Colonic mucosa (tissue), 4 donors: ENCODE measurements around the gene CSDE1. TPM values are rescaled to one million over a fixed set of nuclear protein-coding genes. Genes with fewer than 3 reads are reported as not detected.
"Not testable (repeated sequence)": the region's sequence is repeated elsewhere in the genome, so short reads cannot be mapped to it uniquely, and the experiment has no call there.

ENCODE experiments used
- DNase-seq: peaks from one replicate; pipeline ENCODE4 v3.0.0-alpha.2; 2020
- H3K27ac ChIP-seq: fragments of 200-600 bp; one replicate; pipeline ENCODE4 v1.8.0; 2021
- H3K27me3 ChIP-seq: fragments of 200-600 bp; one replicate; pipeline ENCODE4 v1.8.0; 2021
- H3K36me3 ChIP-seq: fragments of 200-600 bp; one replicate; pipeline ENCODE4 v1.8.0; 2021
- H3K4me1 ChIP-seq: fragments of 200-600 bp; one replicate; pipeline ENCODE4 v1.8.0; 2021; ENCODE audit warnings: mild to moderate bottlenecking
- H3K4me3 ChIP-seq: fragments of 200-600 bp; one replicate; pipeline ENCODE4 v1.8.0; 2021
- H3K9ac ChIP-seq, 2 donors: one replicate each; pipeline ENCODE4 v1.7.0; 2013; ENCODE audit warnings: control low read depth in 2 of 2, low read depth in 2 of 2, low read length in 2 of 2
- H3K9me3 ChIP-seq: fragments of 200-600 bp; one replicate; pipeline ENCODE4 v1.8.0; 2021
- intact Hi-C: fragments of 100-400 bp; cut with DNase I; formaldehyde crosslinking; loops from one replicate; pipeline ENCODE4 v1.14.1; 2022
- total RNA-seq, 2 donors: library from RNA; stranded (reverse); fragmentation: NEBNext Ultra II Directional in 1 of 2; extraction: Animal tissue kit (Norgen Biotek cat#: 25700) in 1 of 2; gene quantifications; one replicate each; pipeline ENCODE4 v1.2.1, GENCODE V29; 2021
- TF ChIP-seq, protein P1 (sequence below): fragments of 200-600 bp; IDR thresholded peaks from one replicate; pipeline ENCODE4 v1.8.0; 2022; ENCODE audit warnings: antibody characterized with exemption, mild to moderate bottlenecking
- donor health status: healthy.
- donor health status: DM: no; HTN: no; CAD: no.
- donor health status: DM: no; HTN: no; CAD: no.

The CSDE1 gene
- total RNA-seq, result 100 to 1,000 TPM; 381 to 523 TPM

DNA sequence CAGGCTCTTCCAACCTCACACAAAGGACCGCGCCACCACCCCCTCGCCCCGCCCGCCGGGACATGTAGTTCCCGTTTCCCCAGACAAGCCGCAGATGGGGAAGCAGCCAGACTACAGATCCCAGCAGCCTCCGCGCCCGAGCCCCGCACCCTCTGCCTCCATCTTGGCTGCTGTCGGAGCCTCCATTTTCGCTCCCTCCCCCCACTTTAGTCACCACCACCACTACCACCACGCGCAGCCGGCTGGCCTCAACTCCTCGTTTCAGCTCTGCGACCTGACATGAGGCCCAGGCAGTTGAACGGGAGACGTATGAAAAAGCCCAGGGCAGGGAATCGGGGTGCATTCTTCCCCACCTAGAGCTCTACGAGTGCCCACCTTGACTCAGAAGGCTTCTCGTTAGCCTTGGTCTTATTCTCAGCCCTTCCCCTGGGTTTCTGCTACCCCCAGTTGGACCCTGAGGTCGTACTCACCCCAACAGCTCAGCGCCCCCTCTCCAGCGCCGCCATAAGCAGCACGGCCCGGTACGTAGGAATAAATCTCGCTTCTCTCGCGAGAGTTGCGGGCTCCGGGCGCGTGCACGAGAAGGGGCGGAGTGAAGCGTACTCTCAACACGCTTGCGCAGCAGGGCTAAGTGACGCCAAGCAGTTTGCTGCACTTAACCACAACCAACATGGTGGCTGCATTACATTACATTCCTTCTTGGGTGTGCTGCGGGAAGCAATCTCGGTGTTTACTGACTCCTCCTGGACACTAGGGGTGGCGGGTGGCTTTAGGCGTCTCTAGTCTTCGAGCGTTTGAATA, at the start of gene CSDE1:
CSDE1 (minus strand) TSS at position 530 of the 801 bp plus-strand sequence. CDS start 18,094 bp downstream, outside the sequence.
- Histone ChIP-seq H3K27ac (peak within 1 kb of the TSS; percentile 97), H3K9me3 (no peaks in the 10 kb centered on the region), H3K36me3 (no peaks in the 10 kb centered on the region), H3K27me3 (no peaks in the 10 kb centered on the region), H3K4me3 (peak within 1 kb of the TSS; percentile 88), H3K9ac (peak within 1 kb of the TSS; percentile 99 to 100), H3K4me1 (peaks cover 8% of the 10 kb centered on the region)
- TF ChIP-seq, protein P1, sequence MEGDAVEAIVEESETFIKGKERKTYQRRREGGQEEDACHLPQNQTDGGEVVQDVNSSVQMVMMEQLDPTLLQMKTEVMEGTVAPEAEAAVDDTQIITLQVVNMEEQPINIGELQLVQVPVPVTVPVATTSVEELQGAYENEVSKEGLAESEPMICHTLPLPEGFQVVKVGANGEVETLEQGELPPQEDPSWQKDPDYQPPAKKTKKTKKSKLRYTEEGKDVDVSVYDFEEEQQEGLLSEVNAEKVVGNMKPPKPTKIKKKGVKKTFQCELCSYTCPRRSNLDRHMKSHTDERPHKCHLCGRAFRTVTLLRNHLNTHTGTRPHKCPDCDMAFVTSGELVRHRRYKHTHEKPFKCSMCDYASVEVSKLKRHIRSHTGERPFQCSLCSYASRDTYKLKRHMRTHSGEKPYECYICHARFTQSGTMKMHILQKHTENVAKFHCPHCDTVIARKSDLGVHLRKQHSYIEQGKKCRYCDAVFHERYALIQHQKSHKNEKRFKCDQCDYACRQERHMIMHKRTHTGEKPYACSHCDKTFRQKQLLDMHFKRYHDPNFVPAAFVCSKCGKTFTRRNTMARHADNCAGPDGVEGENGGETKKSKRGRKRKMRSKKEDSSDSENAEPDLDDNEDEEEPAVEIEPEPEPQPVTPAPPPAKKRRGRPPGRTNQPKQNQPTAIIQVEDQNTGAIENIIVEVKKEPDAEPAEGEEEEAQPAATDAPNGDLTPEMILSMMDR, result no peak
- peak; percentile 98 for DNase-seq
- intact Hi-C loops, result no loop called here

- H3K27me3 ChIP-seq, H3K36me3 ChIP-seq, H3K4me3 ChIP-seq, H3K9me3 ChIP-seq, H3K9ac ChIP-seq, DNase-seq, H3K27ac ChIP-seq, H3K4me1 ChIP-seq, intact Hi-C loops: not testable (repeated sequence)
Observed at GRCh38 chr1:114804449-114804848, 46.7 kb upstream of the CSDE1 start.

DNA sequence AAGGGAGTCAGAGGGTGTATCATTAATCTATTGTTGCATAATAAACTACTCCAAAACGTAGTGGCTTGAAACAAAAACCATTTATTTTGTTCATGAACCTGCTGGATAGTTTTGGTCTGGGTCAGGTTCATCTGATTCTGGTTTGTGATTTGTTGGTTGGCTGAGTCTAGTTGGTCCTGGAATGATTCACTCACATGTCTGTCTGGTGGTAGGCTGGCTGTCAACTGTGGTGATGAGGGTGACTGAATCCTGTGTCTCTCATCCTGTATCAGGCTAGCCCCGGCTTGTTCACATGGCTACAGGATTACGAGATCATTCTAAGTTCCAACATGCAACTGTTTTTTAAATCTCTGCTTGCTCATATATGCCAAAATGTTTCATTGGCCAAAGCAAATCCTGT, 45.2 kb upstream of the CSDE1 start:
- Histone ChIP-seq H3K27me3 (no peaks in the 10 kb centered on the region), H3K4me3 (no peak overlapping the region), H3K9me3 (no peaks in the 10 kb centered on the region), H3K36me3 (no peaks in the 10 kb centered on the region), H3K9ac (no peak overlapping the region), H3K4me1 (no peaks in the 10 kb centered on the region), H3K27ac (no peak overlapping the region)
- TF ChIP-seq, protein P1, result no peak
- intact Hi-C loops, result no loop called here
- no peak for DNase-seq

DNA sequence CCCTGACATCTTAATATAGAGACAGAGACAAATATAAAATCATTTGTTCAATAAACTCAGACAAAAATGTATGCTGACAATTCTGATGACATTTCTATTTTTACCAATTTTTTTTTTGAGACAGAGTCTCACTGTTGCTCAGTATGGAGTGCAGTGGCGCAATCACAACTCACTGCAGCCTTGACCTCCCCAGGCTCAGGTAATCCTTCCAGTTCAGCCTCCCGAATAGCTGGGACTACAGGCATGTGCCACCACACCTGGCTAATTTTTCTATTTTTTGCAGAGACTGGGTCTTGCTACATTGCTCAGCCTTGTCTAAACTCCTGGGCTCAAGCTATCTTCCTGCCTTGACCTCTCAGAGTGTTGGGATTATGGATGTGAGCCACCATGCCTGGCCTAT, 36.3 kb upstream of the CSDE1 start:
- intact Hi-C loops, result no loop called here

GRCh38 chr1:114790581-114790980, 32.8 kb upstream of the CSDE1 start:
- DNase-seq, H3K4me1 ChIP-seq, intact Hi-C loops, H3K9me3 ChIP-seq, H3K4me3 ChIP-seq, H3K27me3 ChIP-seq, H3K36me3 ChIP-seq, H3K9ac ChIP-seq, H3K27ac ChIP-seq: not testable (repeated sequence)

More for the DNA sequence above, 36.3 kb upstream of the CSDE1 start:
- Histone ChIP-seq H3K4me1 (no peaks in the 10 kb centered on the region), H3K27ac (no peak overlapping the region), H3K36me3 (no peaks in the 10 kb centered on the region), H3K9me3 (no peaks in the 10 kb centered on the region), H3K27me3 (no peaks in the 10 kb centered on the region), H3K9ac (no peak overlapping the region), H3K4me3 (no peak overlapping the region)
- DNase-seq, result no peak
- TF ChIP-seq, protein P1, result no peak

DNA sequence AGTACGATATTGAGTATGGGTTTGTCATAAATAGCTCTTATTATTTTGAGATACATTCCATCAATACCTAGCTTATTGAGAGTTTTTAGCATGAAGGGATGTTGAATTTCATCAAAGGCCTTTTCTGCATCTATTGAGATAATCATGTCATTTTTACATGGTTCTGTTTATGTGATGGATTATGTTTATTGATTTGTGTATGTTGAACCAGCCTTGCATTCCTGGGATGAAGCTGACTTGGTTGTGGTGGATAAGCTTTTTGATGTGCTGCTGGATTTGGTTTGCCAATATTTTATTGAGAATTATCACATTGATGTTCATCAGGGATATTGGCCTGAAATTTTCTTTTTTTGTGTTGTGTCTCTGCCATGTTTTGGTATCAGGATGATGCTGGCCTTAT, 28.7 kb upstream of the CSDE1 start:
- H3K9me3 ChIP-seq, intact Hi-C loops, H3K27ac ChIP-seq, H3K4me3 ChIP-seq, H3K36me3 ChIP-seq, DNase-seq, H3K9ac ChIP-seq, H3K4me1 ChIP-seq, H3K27me3 ChIP-seq: not testable (repeated sequence)

DNA sequence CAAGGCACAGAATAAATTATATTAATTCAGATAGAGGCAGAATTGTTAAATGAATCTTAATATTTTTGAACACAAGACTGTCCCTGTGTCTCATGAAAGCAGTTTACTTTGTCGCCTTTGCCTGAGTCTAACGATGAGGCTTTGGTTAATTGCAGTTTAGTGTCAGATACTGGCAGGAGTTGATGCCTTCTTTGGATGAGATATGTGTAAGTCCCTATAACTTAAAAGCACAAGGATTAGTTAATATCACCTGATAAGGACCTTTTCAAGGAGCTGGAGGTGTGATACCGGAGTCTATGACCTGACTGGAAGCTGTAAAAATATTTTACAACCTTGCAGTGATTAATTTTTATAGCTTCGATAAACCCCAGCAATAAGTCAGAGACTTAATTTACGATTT, 24.7 kb upstream of the CSDE1 start:
- H3K9ac ChIP-seq, result no peak overlapping the region
- H3K27ac ChIP-seq, result no peak overlapping the region
- no peaks in the 10 kb centered on the region for H3K9me3 ChIP-seq
- intact Hi-C loops, result loop anchor here (5.0 kb wide), 1 partner anchor 65 kb away; the partner anchor contains the start of gene NRAS
- DNase-seq, result no peak
- no peaks in the 10 kb centered on the region for H3K36me3 ChIP-seq
- TF ChIP-seq, protein P1, result no peak
- no peak overlapping the region for H3K4me3 ChIP-seq
- no peaks in the 10 kb centered on the region for H3K27me3 ChIP-seq
- H3K4me1 ChIP-seq, result no peaks in the 10 kb centered on the region
